Raji (cell line): ENCODE data around the gene DFFA.

Experiments used
- POLR2A ChIP-seq: IDR thresholded peaks from 2 replicates; pipeline ENCODE4 v1.6.1; 2011; ENCODE audit warnings: low read depth, low read length, control low read depth; ENCODE audit not compliant: insufficient read depth

Gene DFFA

DNA sequence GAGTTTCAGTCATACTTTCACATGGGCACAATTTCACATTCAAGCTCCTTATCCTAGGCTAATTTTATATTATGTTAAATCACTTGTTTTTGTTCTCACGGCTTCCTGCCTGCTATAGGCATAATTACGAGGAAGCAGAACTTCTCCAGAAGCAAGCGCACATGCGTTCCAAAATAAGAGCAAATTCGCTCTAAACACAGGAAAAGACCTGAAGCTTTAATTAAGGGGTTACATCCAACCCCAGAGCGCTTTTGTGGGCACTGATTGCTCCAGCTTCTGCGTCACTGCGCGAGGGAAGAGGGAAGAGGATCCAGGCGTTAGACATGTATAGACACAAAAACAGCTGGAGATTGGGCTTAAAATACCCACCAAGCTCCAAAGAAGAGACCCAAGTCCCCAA, 22.6 kb downstream of the DFFA start, which contains the start of gene CORT:
Gene CORT, plus strand, starts transcription at position 281 of the 400 bp plus-strand sequence. CDS start 193 bp downstream, outside the sequence.
- TF ChIP-seq POLR2A, result no peak

DNA sequence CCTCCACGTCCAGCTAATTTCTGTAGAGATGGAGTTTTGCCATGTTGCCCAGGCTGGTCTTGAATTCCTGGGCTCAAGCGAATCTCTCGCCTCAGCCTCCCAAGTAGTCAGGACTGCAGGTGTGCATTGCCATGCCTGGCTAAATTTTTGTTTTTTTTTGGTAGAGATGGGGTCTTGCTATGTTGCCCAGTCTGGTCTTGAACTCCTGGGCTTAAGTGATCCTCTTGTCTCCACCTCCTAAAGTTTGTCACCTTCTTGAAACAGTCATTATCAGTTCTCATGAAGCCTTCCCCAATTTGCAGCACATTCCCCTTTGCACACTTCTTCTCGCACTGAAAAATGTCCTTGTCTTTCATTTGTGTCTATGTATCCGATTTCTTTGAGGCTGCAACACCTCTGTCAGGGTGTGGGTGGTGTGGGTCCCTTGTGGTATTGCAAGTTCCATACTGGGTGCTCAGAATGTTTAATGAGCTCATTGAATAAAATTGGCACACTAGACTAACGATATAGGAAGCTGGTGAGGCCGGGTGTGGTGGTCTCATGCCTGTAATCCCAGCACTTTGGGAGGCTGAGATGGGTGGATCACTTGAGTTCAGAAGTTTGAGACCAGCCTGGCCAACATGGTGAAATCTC, 25.4 kb downstream of the DFFA start:
- TF ChIP-seq POLR2A, result no peak

DNA sequence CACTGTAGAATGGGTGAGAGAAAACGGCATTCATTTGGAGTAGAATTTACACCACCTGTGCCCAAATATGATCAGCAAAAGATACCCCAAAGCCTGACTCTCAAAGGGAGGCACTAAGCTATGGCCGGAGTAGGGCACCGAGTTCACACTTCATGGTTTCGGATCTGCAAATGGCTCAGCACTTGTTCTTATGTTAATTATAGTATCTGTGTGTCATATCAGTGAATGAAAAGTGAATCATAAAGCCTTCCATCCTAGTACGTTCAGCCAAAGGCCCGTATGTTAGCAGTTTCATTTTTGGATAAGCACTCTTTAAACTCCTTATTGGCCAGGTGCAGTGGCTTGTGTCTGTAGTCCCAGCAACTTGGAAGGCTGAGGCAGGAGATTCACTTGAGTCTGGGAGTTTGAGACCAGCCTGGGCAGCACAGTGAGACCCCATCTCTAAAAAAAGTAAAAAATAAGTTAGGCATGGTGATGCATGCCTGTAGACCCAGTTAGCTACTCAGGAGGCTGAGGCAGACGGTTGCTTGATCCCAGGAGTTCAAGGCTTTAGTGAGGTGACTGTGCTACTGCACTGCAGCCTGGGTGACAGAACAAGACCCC, 27.4 kb downstream of the DFFA start:
- no peak for TF ChIP-seq POLR2A

DNA sequence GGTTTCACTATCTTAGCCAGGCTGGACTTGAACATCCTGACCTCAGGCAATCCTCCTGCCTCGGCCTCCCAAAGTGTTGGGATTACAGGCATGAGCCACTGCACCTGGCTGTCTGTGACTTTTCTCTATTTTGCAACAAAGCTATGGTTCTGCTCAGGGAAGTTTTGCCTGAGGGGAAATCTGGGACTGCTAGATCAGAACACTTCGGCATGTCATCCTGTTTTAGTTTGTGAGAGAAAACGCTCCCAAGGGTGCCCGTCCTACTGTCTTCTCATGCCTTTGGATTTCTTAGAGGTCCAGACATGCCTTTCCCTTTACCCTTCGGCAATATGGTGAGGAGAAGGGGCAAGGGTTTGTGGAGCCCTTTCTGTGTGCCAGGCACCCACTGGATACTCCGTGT, 28.1 kb downstream of the DFFA start:
- TF ChIP-seq POLR2A, result no peak

DNA sequence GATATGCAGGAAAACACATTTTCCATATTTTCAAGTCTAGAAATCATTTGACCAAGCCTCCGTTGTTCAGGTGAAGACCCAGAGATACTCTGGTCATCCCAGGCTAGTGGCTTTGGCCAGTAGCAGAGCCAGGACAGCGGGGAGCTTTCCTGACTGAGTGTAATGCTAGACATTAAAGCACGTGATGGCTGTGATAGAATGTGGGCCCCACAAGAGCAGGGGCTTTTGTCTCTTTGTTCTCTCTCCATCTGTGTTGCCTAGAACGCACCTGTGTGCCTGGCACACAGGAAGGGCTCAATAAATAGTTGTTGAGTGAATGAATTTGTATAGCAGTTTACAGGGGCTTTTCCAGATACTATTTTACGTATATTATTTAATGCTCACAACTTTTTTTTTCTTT, 31.5 kb downstream of the DFFA start:
- no peak for TF ChIP-seq POLR2A

DNA sequence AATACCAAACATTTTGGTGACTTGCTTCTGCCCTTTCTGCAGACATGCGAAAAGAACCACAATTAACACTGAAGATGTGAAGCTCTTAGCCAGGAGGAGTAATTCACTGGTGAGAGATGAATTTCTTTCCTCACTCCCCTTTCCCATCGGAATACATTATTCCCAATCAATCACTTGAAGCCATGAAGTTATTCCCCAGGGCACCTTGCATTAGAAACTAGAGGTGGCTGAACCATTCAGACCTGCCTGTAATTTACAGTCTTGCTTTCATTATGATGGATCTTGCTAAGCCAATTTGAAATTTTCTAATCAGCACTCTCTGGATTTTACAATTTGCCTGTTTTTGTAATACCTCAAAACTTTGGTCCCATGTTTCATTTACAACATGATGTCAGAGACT, 32.0 kb downstream of the DFFA start:
- no peak for TF ChIP-seq POLR2A

DNA sequence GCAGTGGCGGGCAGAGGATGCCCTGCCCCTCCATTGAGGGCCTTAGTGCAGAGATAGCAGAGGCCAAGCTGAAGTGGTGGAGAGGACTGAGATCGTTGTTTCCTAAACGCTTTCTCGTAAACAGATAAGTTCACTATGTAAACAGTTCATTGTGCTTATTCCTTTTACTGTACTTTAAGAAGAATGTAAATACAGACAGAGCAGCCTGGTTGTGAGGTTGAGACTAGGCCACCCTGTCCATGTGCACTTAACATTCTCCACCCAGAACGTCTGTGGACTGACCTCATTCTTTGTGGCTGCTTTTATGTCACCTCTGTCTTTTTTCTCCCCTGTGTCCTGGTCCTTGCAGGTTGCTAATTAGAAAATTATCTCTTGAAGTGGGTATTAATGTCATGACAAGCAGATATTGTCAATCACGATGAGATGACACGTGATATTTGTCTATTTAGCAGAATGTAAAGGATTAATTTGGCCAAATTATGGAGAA, 33.6 kb downstream of the DFFA start:
- no peak for TF ChIP-seq POLR2A

DNA sequence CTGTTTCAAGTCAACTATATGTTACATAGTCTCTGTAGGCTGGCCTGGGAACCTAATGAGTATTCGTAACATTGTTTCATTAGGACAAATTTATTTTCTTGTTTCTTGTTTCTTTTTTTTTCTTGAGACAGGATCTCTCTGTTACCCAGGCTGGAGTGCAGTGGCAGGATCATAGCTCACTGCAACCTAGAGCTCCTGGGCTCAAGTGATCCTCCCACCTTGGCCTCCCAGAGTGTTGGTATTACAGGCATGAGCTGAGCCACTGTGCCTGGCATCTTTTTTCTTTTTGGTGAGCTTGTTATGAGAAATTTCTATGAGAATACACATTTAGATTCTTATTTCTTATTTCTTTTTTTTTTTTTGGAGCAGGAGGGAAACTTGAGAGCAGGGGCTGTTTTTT, 35.3 kb downstream of the DFFA start:
- no peak for TF ChIP-seq POLR2A

DNA sequence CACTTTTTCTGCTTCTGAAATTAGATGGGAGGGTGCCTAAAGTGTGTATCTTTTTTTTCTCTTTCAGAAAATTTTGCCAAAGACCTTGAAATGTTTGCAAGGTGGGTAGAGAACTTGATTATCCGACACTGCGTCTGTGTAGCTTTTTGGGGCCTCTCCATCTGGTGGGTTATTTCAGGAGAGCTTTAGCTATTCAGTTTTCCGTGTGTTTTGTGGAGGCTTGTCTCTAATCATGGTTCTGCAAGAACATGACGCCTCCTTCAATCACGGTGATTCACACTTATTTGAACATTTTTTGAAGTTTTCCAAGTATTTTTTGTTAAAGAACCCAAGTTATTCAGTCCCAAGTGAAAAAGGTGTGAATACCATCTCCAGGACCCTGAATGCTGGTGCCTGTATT, 37.7 kb downstream of the DFFA start:
- TF ChIP-seq POLR2A, result no peak

DNA sequence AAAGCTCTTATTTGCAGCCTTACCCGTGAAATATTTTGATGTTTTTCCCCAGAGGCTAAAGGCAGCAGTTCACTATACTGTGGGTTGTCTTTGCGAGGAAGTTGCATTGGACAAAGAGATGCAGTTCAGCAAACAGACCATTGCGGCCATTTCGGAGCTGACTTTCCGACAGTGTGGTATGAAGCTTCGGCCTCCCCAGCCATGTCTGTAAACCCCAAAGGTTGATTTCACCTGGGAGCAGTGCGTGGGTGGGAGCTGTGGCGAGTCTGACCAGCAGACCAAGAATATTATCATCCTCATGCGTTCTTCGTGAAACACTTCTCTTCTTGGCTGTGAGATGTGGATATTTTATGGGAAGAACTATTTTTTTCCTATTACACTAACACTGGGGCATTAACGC, 38.5 kb downstream of the DFFA start:
- TF ChIP-seq POLR2A, result no peak

DNA sequence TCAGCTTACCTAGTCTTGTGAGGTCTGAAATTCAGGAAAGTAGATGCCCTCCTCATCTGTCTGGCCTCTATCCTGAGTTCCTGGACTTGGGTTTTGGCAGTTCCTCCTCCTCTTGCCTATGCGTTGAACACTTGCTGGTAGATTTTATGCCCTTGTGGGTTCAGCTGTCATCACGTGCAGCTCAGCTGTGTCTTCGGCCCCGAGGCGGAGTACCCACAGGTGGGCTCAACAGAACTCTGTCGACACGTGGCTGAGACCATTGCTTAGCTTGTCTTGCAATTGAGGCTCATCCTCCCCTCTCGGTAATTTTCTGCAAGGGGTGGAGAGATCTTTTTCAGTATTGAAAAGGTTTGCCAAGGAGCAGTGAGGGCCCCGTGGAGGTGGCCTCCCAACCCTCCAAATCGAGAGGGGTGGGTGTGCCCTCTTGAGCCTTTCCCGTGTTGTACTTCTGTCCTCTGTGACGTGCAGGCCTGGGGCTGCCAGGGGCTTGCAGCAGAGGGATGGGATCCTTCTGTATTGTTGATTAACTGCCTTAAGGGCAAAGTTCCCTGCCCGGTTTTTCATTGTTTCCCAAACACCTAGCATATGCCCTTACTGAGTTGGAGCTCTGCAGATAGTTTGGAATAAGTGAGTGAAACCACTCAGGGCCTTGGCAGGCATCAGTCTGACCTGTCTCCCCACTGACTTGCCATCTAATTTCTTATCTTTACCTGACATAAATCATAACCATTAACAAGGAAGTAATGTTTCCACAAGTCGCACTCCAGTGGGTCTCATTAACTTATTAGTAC, 39.2 kb downstream of the DFFA start:
- no peak for TF ChIP-seq POLR2A

DNA sequence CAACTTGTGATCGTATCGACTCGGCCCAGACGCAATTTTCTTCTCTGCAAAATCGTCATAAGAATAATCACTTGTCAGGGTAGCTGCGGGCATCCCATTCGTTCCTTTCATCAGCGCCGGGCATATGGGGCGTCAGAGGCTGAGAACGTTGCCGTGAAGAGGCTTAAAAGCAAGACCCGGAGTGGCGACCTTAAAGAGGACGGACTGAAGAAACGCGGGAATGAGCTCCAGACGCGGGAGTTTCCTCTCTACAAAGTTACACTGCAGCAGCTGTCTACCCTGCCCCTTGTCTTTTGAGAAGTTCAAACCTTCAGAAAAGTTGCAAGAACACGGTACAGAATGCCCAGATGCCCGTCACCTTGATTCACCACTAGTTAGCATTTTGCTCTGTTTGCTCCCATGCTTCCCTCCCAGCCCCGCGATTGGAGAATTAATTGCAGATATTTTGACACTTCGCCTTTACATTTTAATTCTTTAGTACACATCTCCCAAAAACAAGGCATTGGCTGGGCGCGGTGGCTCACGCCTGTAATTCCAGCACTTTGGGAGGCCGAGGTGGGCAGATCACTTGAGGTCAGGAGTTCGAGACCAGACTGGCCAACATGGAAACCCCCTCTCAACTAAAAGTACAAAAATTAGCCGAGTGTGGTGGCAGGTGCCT, 41.1 kb downstream of the DFFA start:
- no peak for TF ChIP-seq POLR2A

DNA sequence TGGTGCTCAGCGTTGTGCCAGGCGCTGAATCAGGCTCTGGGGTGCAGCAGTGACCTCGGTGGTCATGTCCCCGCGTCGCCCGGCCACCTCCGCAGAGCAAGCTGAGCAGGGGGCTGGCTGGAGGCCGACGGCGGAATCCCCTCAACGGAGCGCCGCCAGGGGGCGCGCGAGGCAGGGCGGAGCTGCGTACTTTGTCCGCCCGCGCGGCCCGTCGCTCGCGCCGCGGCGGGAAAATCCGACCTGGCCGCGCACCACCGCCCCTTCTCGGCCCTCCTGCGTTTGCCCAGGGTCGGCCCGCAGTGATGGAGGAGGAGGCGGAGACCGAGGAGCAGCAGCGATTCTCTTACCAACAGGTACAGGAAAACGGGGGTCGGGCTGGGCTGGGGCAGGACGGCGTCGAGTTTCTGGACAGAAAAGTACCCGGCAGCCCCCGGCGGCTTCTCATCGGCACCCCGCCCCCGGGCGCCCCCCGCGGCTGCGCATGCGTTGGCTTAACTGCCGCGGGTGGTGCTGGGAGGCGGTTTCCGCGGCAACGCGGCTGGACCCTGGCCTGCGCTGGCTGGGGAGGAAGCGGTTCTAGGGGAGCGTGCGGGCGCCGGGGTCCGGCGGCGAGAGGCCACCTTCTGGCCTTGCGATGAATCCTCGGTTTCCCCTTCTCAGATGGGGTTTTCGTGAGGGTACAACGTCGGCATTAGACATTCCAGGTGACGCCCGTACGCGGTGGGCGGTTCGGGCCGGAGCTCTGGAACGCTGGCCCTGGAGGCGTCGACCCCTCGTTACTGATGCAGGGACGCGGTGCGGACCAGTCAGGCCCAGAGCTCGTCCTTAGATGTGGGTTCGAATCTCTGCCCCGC, 41.9 kb downstream of the DFFA start, which contains the start of gene CENPS:
Gene CENPS, plus strand, starts transcription at position 218 of the 854 bp plus-strand sequence. Its CDS starts 85 bp downstream, at position 303.
- TF ChIP-seq POLR2A, result peak; percentile 88

DNA sequence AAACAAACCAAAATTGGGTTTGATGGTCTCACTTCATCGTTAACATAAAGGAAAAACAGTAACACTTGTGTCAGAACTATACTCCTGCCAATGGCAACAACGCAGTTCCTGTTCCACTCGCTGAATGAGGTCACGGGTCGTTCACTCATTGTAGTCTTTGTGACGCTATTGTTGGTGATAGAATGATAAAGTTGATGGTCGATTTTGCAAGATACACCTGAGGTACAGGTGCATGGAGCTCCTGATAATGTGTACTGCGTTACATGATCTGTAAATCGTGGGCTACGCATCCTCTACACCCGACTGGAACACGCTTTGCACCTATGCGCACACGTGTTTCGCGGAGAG, 42.5 kb downstream of the DFFA start:
- no peak for TF ChIP-seq POLR2A
